Measurements from ENCODE around the gene ORAI1.

Gene ORAI1

DNA sequence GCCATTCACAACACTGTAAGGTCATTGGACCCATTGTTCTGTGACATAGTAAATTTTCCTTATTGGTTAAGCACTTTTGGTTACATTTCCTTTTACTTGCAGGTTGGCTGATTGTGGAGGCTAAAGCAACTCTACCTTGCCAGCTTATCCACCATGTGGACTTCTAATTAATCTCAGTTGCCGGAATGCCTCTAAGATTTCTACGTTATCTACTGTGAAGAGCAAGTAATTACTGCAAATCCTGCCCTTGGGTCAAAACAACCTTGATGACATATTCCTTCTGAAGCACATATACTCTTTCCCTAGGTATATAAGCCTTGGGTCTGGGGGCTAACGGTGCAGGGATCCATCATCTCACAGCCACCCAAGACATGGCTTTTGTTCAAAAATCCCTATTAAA, 62.6 kb downstream of the ORAI1 start:
- no peak for DNase-seq (ENCODE audit: insufficient read length, low spot score)
- FAIRE-seq: no peak
- TF ChIP-seq, protein P1, sequence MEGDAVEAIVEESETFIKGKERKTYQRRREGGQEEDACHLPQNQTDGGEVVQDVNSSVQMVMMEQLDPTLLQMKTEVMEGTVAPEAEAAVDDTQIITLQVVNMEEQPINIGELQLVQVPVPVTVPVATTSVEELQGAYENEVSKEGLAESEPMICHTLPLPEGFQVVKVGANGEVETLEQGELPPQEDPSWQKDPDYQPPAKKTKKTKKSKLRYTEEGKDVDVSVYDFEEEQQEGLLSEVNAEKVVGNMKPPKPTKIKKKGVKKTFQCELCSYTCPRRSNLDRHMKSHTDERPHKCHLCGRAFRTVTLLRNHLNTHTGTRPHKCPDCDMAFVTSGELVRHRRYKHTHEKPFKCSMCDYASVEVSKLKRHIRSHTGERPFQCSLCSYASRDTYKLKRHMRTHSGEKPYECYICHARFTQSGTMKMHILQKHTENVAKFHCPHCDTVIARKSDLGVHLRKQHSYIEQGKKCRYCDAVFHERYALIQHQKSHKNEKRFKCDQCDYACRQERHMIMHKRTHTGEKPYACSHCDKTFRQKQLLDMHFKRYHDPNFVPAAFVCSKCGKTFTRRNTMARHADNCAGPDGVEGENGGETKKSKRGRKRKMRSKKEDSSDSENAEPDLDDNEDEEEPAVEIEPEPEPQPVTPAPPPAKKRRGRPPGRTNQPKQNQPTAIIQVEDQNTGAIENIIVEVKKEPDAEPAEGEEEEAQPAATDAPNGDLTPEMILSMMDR (IDR thresholded peaks at IDR 0.05; ENCODE audit: insufficient read depth, missing control alignments): no peak

DNA sequence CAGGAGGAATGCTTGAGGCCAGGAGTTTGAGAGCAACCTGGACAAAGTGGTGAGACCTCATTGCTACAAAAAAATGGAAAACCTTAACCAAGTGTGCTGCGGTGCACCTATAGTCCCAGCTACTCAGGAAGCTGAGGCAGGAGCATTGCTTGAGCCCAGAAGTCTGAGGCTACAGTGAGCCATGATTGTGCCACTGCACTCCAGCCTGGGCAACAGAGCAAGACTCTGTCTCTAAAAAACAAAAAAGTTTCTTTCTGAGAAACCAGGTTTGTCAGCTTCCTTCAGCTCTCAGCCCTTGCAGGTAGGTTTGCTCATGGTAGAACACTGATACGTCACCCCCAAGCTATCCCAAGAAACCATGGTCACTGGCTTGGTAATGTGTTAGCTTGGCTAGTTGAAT, 63.1 kb downstream of the ORAI1 start:
- FAIRE-seq: no peak
- DNase-seq (ENCODE audit: insufficient read length, low spot score): no peak
- TF ChIP-seq, protein P1 (IDR thresholded peaks at IDR 0.05; ENCODE audit: insufficient read depth, missing control alignments): no peak
